Measurements from ENCODE around the gene MYO6. TPM values are rescaled to one million over a fixed set of nuclear protein-coding genes. Genes with fewer than 3 reads are reported as not detected.

Gene MYO6
- total and polyA plus RNA-seq, 2 of the 8 experiments (the other 6 are each of a cell fraction or from before 2014, with no cell fraction given) = 8.3 to 21.9 TPM

GRCh38 chr6:75931011-75931680 lies 182.1 kb downstream of the MYO6 start:
- Histone ChIP-seq H4K20me1 (replicated peaks in 1 of 2; ENCODE audit: control insufficient read depth in 1 of 2, insufficient read depth in 2 of 2, low read length in 2 of 2) (no peaks in the 10 kb centered on the region), H3K56ac (replicated peaks; ENCODE audit: insufficient read length, low read depth, low read length) (no peak overlapping the region), H3K23me2 (ENCODE audit: low read depth, low read length) (no peaks in the 10 kb centered on the region), H3K9ac (replicated peaks in 1 of 4; ENCODE audit: extremely low read depth in 1 of 4, low read depth in 3 of 4, low read length in 3 of 4) (no peak overlapping the region), H3K79me1 (ENCODE audit: low read depth, low read length) (no peaks in the 10 kb centered on the region), H3K27ac (ENCODE audit: low read depth, low read length) (no peak overlapping the region), H2AFZ (ENCODE audit: low read length) (no peak overlapping the region), H4K8ac (ENCODE audit: extremely low read depth, insufficient read depth, low read length) (peak overlapping the region; percentile 31; the same call in 1 of the 2 replicates), H4K91ac (replicated peaks; ENCODE audit: insufficient read length, low read length) (no peak overlapping the region), H3K27me3 (replicated peaks in 1 of 4; ENCODE audit: control insufficient read depth in 3 of 4, extremely low read depth in 1 of 4, insufficient read depth in 3 of 4, low read length in 3 of 4) (peaks cover 0 to 4% (median 2%) of the 10 kb centered on the region in 4 experiments; a peak in 2 of 7 replicates), H3K4me1 (replicated peaks in 1 of 4; ENCODE audit: control insufficient read depth in 3 of 4, insufficient read depth in 4 of 4, low read length in 3 of 4) (peaks cover 0 to 6% (median 0%) of the 10 kb centered on the region in 4 experiments; a peak in 2 of 7 replicates), H2BK12ac (ENCODE audit: low read depth, low read length) (no peak overlapping the region), H2BK5ac (ENCODE audit: low read depth, low read length) (no peak overlapping the region), H3K23ac (ENCODE audit: insufficient read length) (no peak overlapping the region), H3K4ac (replicated peaks; ENCODE audit: insufficient read length, low read depth, low read length) (no peak overlapping the region), H3K36me3 (ENCODE audit: control insufficient read depth in 2 of 4, insufficient read depth in 4 of 4, low read length in 3 of 4) (no peaks in the 10 kb centered on the region), H2AK5ac (ENCODE audit: low read depth, low read length) (no peak overlapping the region), H4K5ac (ENCODE audit: insufficient read length, low read depth, low read length) (no peak overlapping the region), H3K4me3 (ENCODE audit: extremely low read depth in 1 of 4, insufficient read depth in 2 of 4, low read depth in 3 of 4, low read length in 4 of 4) (no peak overlapping the region), H3K79me2 (ENCODE audit: control insufficient read depth in 1 of 2, insufficient read depth in 2 of 2, low read length in 2 of 2) (no peaks in the 10 kb centered on the region), H3K14ac (ENCODE audit: insufficient read length) (no peak overlapping the region), H2BK120ac (replicated peaks; ENCODE audit: low read depth, low read length) (no peak overlapping the region), H3K9me3 (ENCODE audit: insufficient read depth in 2 of 2, low read depth in 1 of 2, low read length in 1 of 2) (no peaks in the 10 kb centered on the region), H2BK20ac (ENCODE audit: low read length) (no peak overlapping the region), H3K4me2 (ENCODE audit: insufficient read depth in 1 of 2, low read depth in 2 of 2, low read length in 2 of 2) (no peak overlapping the region), H3K18ac (ENCODE audit: extremely low read depth, low read length) (no peak overlapping the region), H2BK15ac (ENCODE audit: low read length) (no peak overlapping the region)
- 89% methylated on average over 11 of the region's 11 CpGs; no CpG with 5 or more reads in 1 of the 2 experiments for WGBS, 2 experiments (ENCODE audit: extremely low coverage in 1 of 2, insufficient coverage in 1 of 2, insufficient read length in 1 of 2, insufficient replicate concordance in 2 of 2, low coverage in 1 of 2, low lambda C conversion rate in 2 of 2, missing lambda C conversion rate in 1 of 2)
- POLR2A ChIA-PET (ENCODE audit: partially characterized antibody) = interaction anchor here (1.0 kb wide), 1 partner anchor 236 kb away, joined by 3 read pairs; no protein-coding TSS in a partner anchor
- FAIRE-seq = no peak
- DNase-seq (ENCODE audit: low read depth in 1 of 2, low spot score in 2 of 2) = no peak
- CTCF ChIA-PET (ENCODE audit: partially characterized antibody) = interaction anchor here (0.6 to 5.7 kb wide), 31 partner anchors 10 to 1531 kb away, joined by 3 to 84 read pairs (median 4); no protein-coding TSS in a partner anchor
- no peak for TF ChIP-seq EGR1 (IDR thresholded peaks at IDR 0.05; ENCODE audit: borderline replicate concordance, low read depth, low read length)
- no peak for TF ChIP-seq E2F6 (IDR thresholded peaks at IDR 0.05)
- no peak for TF ChIP-seq POLR2AphosphoS5 (IDR thresholded peaks at IDR 0.05; ENCODE audit: low read depth, low read length)
- no peak for TF ChIP-seq SP1 (IDR thresholded peaks at IDR 0.05; ENCODE audit: low read depth, low read length)
- no peak for TF ChIP-seq BRCA1 (IDR thresholded peaks at IDR 0.05; ENCODE audit: low read depth, low read length)
- no peak for TF ChIP-seq TCF12 (IDR thresholded peaks at IDR 0.05; ENCODE audit: low read depth, low read length)
- TF ChIP-seq RXRA (IDR thresholded peaks at IDR 0.05; ENCODE audit: insufficient read depth, low read depth, low read length) = no peak
- TF ChIP-seq CEBPB (IDR thresholded peaks at IDR 0.05; ENCODE audit: low read depth, low read length) = no peak
- TF ChIP-seq POU5F1 (IDR thresholded peaks at IDR 0.05; ENCODE audit: low read depth, low read length) = no peak
- TF ChIP-seq EZH2 (IDR thresholded peaks at IDR 0.05; ENCODE audit: low read depth, low read length, severe bottlenecking) = no peak
- no peak for TF ChIP-seq POLR2A (IDR thresholded peaks at IDR 0.05; ENCODE audit: control extremely low read depth in 1 of 2, low read depth in 2 of 2, low read length in 2 of 2)
- TF ChIP-seq ATF2 (IDR thresholded peaks at IDR 0.05; ENCODE audit: low read length) = no peak

Measured in H1 (cell line).